DOHH2 (cell line): ENCODE data around the gene NPEPPS.

Experiments used
- CTCF ChIP-seq: fragments of 200-600 bp; sonication (generic); IDR thresholded peaks from one replicate; pipeline ENCODE4 v1.5.1; 2014; ENCODE audit warnings: antibody characterized with exemption, mild to moderate bottlenecking, low read depth, low read length; ENCODE audit not compliant: poor library complexity, severe bottlenecking
- EZH2phosphoT487 ChIP-seq: fragments of 200-600 bp; sonication (generic); IDR thresholded peaks from 2 replicates; pipeline ENCODE4 v1.6.1; 2017; ENCODE audit warnings: borderline replicate concordance, mild to moderate bottlenecking, antibody characterized with exemption, low read length, moderate library complexity, mixed read lengths

- TF ChIP-seq CTCF (no peak), EZH2phosphoT487 (no peak)
Observed at GRCh38 chr17:47650525-47651522, 119.9 kb downstream of the NPEPPS start.
